ENCODE measurements around the gene MYORG.

DNA sequence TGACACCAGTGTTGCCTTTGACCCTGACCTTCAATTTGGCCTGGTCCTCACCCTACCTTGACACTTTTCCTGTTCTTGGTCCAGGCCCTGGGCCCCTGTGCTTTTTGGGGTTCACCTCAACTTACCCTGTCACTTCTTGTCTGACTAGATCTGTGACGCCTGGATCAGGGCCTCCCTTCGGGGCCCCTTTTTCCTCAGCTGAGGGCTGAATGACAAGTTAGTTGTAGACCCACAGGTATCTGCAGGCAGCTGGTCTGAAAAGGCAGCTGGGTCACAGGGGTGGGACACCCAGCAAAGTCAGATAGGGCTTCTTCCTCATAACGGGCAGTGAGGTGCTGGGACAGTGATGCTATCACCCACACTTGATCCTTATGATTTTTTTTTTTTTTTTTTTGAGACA is 10.0 kb upstream of the MYORG start:
- no peak for TF ChIP-seq EZH2 (IDR thresholded peaks at IDR 0.05; ENCODE audit: borderline replicate concordance)
- TF ChIP-seq CTCF (IDR thresholded peaks at IDR 0.05; ENCODE audit: poor library complexity): no peak
